HUDEP-2 (cell line): ENCODE results near the gene ARSG.
"Not testable (repeated sequence)": the region's sequence is repeated elsewhere in the genome, so short reads cannot be mapped to it uniquely, and the experiment has no call there.

Experiments
- DNase-seq, 76 experiments: peaks; one replicate each; lab custom pipeline; 2025; ENCODE audit not compliant: unreplicated experiment in 76 of 76; lab: John Stamatoyannopoulos, UW

The ARSG gene

GRCh38 chr17:68326681-68327080 lies 35.4 kb downstream of the ARSG start:
- DNase-seq: no peak

- DNase-seq: no peak
These were observed 36.7 kb downstream of the ARSG start for GRCh38 chr17:68327823-68328557.

- DNase-seq: no peak
These were observed 37.4 kb downstream of the ARSG start for GRCh38 chr17:68328676-68329075.

- DNase-seq: no peak
These were observed 38.0 kb downstream of the ARSG start for GRCh38 chr17:68329331-68329730.

GRCh38 chr17:68331932-68332331 lies 40.6 kb downstream of the ARSG start:
- DNase-seq: not testable (repeated sequence)

GRCh38 chr17:68334393-68334792 lies 43.1 kb downstream of the ARSG start:
- DNase-seq: no peak

GRCh38 chr17:68341482-68341881 lies 50.2 kb downstream of the ARSG start:
- DNase-seq: no peak

GRCh38 chr17:68343976-68344375 lies 52.7 kb downstream of the ARSG start:
- no peak for DNase-seq

- no peak for DNase-seq
These were observed 53.4 kb downstream of the ARSG start for GRCh38 chr17:68344701-68345136.

- no peak for DNase-seq
These were observed 55.2 kb downstream of the ARSG start for GRCh38 chr17:68346448-68346847.

GRCh38 chr17:68347380-68347779 lies 56.1 kb downstream of the ARSG start:
- DNase-seq: no peak

GRCh38 chr17:68349157-68349556 lies 57.9 kb downstream of the ARSG start:
- no peak for DNase-seq

- no peak for DNase-seq
These were observed 60.1 kb downstream of the ARSG start for GRCh38 chr17:68351395-68351794.

- no peak for DNase-seq
These were observed 60.7 kb downstream of the ARSG start for GRCh38 chr17:68352041-68352440.

- DNase-seq: not testable (repeated sequence)
These were observed 61.4 kb downstream of the ARSG start for GRCh38 chr17:68352671-68353070.

- DNase-seq: no peak
These were observed 61.8 kb downstream of the ARSG start for GRCh38 chr17:68353111-68353521.

GRCh38 chr17:68354311-68354710 lies 63.0 kb downstream of the ARSG start:
- DNase-seq: not testable (repeated sequence)

GRCh38 chr17:68355108-68355507 lies 63.8 kb downstream of the ARSG start:
- DNase-seq: not testable (repeated sequence)

- no peak for DNase-seq
These were observed 65.2 kb downstream of the ARSG start for GRCh38 chr17:68356520-68356919.

- no peak for DNase-seq
These were observed 65.7 kb downstream of the ARSG start for GRCh38 chr17:68356949-68357455.

- DNase-seq: no peak
These were observed 66.6 kb downstream of the ARSG start for GRCh38 chr17:68357886-68358285.

- no peak for DNase-seq
These were observed 68.7 kb downstream of the ARSG start for GRCh38 chr17:68359791-68360535.
